OCI-LY3 (cell line): ENCODE measurements around the gene NSL1.

Experiments
- CTCF ChIP-seq: fragments of 200-600, 300-600 bp; sonication (generic); IDR thresholded peaks from 2 replicates; pipeline ENCODE4 v1.5.1; 2014; ENCODE audit warnings: antibody characterized with exemption, low read length, low read depth
- EZH2phosphoT487 ChIP-seq: fragments of 200-600 bp; shearing (Covaris generic); IDR thresholded peaks from 2 replicates; pipeline ENCODE4 v1.6.1; 2018; ENCODE audit warnings: antibody characterized with exemption, mixed run types, low read depth

GRCh38 chr1:212754680-212755079, 36.9 kb downstream of the NSL1 start:
- TF ChIP-seq CTCF (no peak), EZH2phosphoT487 (no peak)
